ENCODE data around the gene ITGA5. TPM values are rescaled to one million over a fixed set of nuclear protein-coding genes. Genes with fewer than 3 reads are reported as not detected.

ITGA5 gene
- total RNA-seq, 1 experiment from 2014 or later = 96.8 TPM

- Histone ChIP-seq H3K27me3 (replicated peaks; ENCODE audit: insufficient read depth, low read depth, low read length, poor library complexity) (no peaks in the 10 kb centered on the region), H3K9me3 (ENCODE audit: low read depth, low read length, poor library complexity, severe bottlenecking) (no peaks in the 10 kb centered on the region), H3K4me3 (ENCODE audit: low read depth, low read length, poor library complexity, severe bottlenecking) (no peak overlapping the region), H3K4me1 (ENCODE audit: insufficient read depth, low read length, poor library complexity, severe bottlenecking) (peaks cover 44% of the 10 kb centered on the region), H3K27ac (ENCODE audit: low read depth, low read length, poor library complexity, severe bottlenecking) (no peak overlapping the region), H3K36me3 (ENCODE audit: insufficient read depth, low read length, poor library complexity, severe bottlenecking) (no peaks in the 10 kb centered on the region)
- intact Hi-C loops (cut with micrococcal nuclease; ENCODE audit: unreplicated experiment) = no loop called here
- TF ChIP-seq EZH2 (IDR thresholded peaks at IDR 0.05; ENCODE audit: borderline replicate concordance, low read depth, low read length, poor library complexity, severe bottlenecking) = no peak
- no peak for TF ChIP-seq CTCF (conservative IDR thresholded peaks at IDR 0.05; ENCODE audit: low read depth, low read length)
- ChIA-PET POLR2A (ENCODE audit: low non-redundant PET) (no interaction called here), CTCF (interaction anchor here (1.3 kb wide), 1 partner anchor 12 kb away, joined by 5 read pairs; no protein-coding TSS in a partner anchor)
- DNase-seq (ENCODE audit: low spot score) = no peak
- BruUV-seq (replicated peaks) = no TSS peak
These were observed 32.0 kb downstream of the ITGA5 start for GRCh38 chr12:54387114-54387467.

GRCh38 chr12:54386403-54387113, 32.5 kb downstream of the ITGA5 start:
- intact Hi-C loops (cut with micrococcal nuclease; ENCODE audit: unreplicated experiment) = no loop called here
- ChIA-PET POLR2A (ENCODE audit: low non-redundant PET) (no interaction called here), CTCF (interaction anchor here (1.3 kb wide), 1 partner anchor 13 kb away, joined by 5 read pairs; no protein-coding TSS in a partner anchor)
- BruUV-seq (replicated peaks) = no TSS peak
- Histone ChIP-seq H3K4me3 (ENCODE audit: low read depth, low read length, poor library complexity, severe bottlenecking) (no peak overlapping the region), H3K27me3 (replicated peaks; ENCODE audit: insufficient read depth, low read depth, low read length, poor library complexity) (no peaks in the 10 kb centered on the region), H3K9me3 (ENCODE audit: low read depth, low read length, poor library complexity, severe bottlenecking) (no peaks in the 10 kb centered on the region), H3K27ac (ENCODE audit: low read depth, low read length, poor library complexity, severe bottlenecking) (no peak overlapping the region), H3K4me1 (ENCODE audit: insufficient read depth, low read length, poor library complexity, severe bottlenecking) (peaks cover 44% of the 10 kb centered on the region), H3K36me3 (ENCODE audit: insufficient read depth, low read length, poor library complexity, severe bottlenecking) (no peaks in the 10 kb centered on the region)
- DNase-seq (ENCODE audit: low spot score) = no peak
- TF ChIP-seq CTCF (conservative IDR thresholded peaks at IDR 0.05; ENCODE audit: low read depth, low read length) = no peak
- no peak for TF ChIP-seq EZH2 (IDR thresholded peaks at IDR 0.05; ENCODE audit: borderline replicate concordance, low read depth, low read length, poor library complexity, severe bottlenecking)

GRCh38 chr12:54385251-54385914, 33.7 kb downstream of the ITGA5 start:
- DNase-seq (ENCODE audit: low spot score) = no peak
- Histone ChIP-seq H3K4me1 (ENCODE audit: insufficient read depth, low read length, poor library complexity, severe bottlenecking) (peaks cover 39% of the 10 kb centered on the region), H3K36me3 (ENCODE audit: insufficient read depth, low read length, poor library complexity, severe bottlenecking) (no peaks in the 10 kb centered on the region), H3K27me3 (replicated peaks; ENCODE audit: insufficient read depth, low read depth, low read length, poor library complexity) (no peaks in the 10 kb centered on the region), H3K4me3 (ENCODE audit: low read depth, low read length, poor library complexity, severe bottlenecking) (no peak overlapping the region), H3K9me3 (ENCODE audit: low read depth, low read length, poor library complexity, severe bottlenecking) (no peaks in the 10 kb centered on the region), H3K27ac (ENCODE audit: low read depth, low read length, poor library complexity, severe bottlenecking) (peak overlapping the region; percentile 8)
- TF ChIP-seq EZH2 (IDR thresholded peaks at IDR 0.05; ENCODE audit: borderline replicate concordance, low read depth, low read length, poor library complexity, severe bottlenecking) (no peak), CTCF (conservative IDR thresholded peaks at IDR 0.05; ENCODE audit: low read depth, low read length) (no peak)
- ChIA-PET CTCF (interaction anchor here (0.5 to 1.0 kb wide), 2 partner anchors 14 to 15 kb away, joined by 3 read pairs; no protein-coding TSS in a partner anchor), POLR2A (ENCODE audit: low non-redundant PET) (no interaction called here)
- intact Hi-C loops (cut with micrococcal nuclease; ENCODE audit: unreplicated experiment) = no loop called here
- BruUV-seq (replicated peaks) = no TSS peak

All from A673 (cell line).